Tibial artery (tissue), 4 donors: ENCODE results near the gene MYO1B.

Experiments
- DNase-seq, 2 donors: peaks; one replicate each; pipeline ENCODE4 v3.0.0-alpha.2; 2019
- H3K27ac ChIP-seq, 2 donors: fragments of 200-600 bp; sonication (generic) in 1 of 2; 1 replicate in 1 of 2; 2 replicates in 1 of 2; pipeline ENCODE4 v1.5.1; 2018 to 2019; ENCODE audit warnings: mild to moderate bottlenecking in 1 of 2
- H3K27me3 ChIP-seq, 2 donors: fragments of 200-600 bp; sonication (generic) in 1 of 2; one replicate each; pipeline versions ENCODE4 v1.5.1 to v1.6.0; 2016 to 2019
- H3K36me3 ChIP-seq, 3 donors: fragments of 200-600 bp; sonication (generic) in 2 of 3; one replicate each; pipeline ENCODE4 v1.5.1; 2016 to 2019; ENCODE audit warnings: mild to moderate bottlenecking in 2 of 3
- H3K4me1 ChIP-seq, 4 donors: fragments of 200-600 bp; sonication (generic) in 2 of 4; 1 replicate in 3 of 4; 2 replicates in 1 of 4; pipeline ENCODE4 v1.5.1; 2016 to 2019
- H3K4me3 ChIP-seq, 2 donors: fragments of 200-600 bp; sonication (generic) in 1 of 2; 1 replicate in 1 of 2; 2 replicates in 1 of 2; pipeline ENCODE4 v1.5.1; 2018 to 2019; ENCODE audit warnings: mild to moderate bottlenecking in 2 of 2
- H3K9me3 ChIP-seq, 3 donors: fragments of 200-600 bp; sonication (generic) in 1 of 3; one replicate each; pipeline ENCODE4 v1.5.1; 2016 to 2019
- intact Hi-C: fragments of 100-400 bp; cut with DNase I; formaldehyde crosslinking; loops from one replicate; pipeline ENCODE4 v1.15.0; 2023; ENCODE audit warnings: low total_unique reads
- TF ChIP-seq, protein P1 (sequence below), 2 experiments: fragments of 200-600 bp in 1 of 2; fragments of 450-650 bp in 1 of 2; IDR thresholded peaks; one replicate each; pipeline ENCODE4 v1.5.1; 2017 to 2019; ENCODE audit warnings: antibody characterized with exemption in 2 of 2, mild to moderate bottlenecking in 1 of 2, moderate library complexity in 1 of 2

The MYO1B gene

DNA sequence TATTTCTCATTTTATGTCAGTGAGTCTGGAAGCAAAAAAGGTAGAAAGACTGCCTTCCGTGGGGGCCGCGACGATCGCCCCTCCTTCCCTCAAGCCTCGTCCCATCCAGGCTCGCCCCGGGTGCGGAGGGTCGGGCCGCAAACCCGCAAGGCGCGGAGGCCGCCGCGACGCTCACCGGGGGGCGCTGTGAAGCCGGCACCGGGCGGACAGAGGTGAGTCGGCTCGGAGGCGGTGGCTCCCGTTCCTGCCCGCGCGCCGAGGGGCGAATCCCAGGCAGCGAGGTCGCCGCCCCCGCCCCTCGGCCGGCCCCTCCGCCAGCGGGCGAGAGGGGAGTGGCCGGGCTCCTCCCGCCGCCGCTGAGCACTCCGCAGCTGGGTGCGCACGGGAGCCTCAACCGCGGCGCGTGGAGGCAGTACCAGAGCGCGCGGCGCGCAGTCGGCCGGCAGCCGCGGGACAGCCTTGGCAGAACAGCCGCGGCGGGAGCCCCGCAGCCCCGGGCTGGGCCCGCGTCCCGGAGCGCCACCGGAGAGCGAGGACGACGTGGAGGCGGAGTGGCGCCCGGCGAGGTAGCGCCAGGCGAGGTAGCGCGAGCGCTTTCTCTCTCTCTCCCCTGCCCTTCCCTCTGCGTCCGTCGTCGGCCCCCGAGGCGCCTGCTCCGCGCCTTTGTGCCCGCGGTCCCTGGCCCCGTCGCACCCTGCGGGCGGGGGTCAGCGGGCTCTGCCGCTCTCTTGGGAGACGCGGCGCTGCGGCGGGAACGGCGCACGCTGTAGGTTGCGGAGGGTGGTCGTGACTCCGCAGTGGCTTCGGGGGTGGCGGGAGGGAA lies at the start of gene MYO1B:
MYO1B (plus strand) TSS at position 359 of the 823 bp plus-strand sequence. CDS start 31,492 bp downstream, outside the sequence.
- peak within 1 kb of the TSS; percentile 80 to 87 for H3K4me3 ChIP-seq
- H3K36me3 ChIP-seq, result no peaks in the 10 kb centered on the region
- H3K27ac ChIP-seq, result peak within 1 kb of the TSS; percentile 80 to 84
- peaks cover 0 to 40% (median 26%) of the 10 kb centered on the region in 4 donors for H3K4me1 ChIP-seq
- intact Hi-C loops, result no loop called here
- DNase-seq, result peak; percentile 50 to 84
- TF ChIP-seq, protein P1, sequence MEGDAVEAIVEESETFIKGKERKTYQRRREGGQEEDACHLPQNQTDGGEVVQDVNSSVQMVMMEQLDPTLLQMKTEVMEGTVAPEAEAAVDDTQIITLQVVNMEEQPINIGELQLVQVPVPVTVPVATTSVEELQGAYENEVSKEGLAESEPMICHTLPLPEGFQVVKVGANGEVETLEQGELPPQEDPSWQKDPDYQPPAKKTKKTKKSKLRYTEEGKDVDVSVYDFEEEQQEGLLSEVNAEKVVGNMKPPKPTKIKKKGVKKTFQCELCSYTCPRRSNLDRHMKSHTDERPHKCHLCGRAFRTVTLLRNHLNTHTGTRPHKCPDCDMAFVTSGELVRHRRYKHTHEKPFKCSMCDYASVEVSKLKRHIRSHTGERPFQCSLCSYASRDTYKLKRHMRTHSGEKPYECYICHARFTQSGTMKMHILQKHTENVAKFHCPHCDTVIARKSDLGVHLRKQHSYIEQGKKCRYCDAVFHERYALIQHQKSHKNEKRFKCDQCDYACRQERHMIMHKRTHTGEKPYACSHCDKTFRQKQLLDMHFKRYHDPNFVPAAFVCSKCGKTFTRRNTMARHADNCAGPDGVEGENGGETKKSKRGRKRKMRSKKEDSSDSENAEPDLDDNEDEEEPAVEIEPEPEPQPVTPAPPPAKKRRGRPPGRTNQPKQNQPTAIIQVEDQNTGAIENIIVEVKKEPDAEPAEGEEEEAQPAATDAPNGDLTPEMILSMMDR (IDR thresholded peaks at IDR 0.05), result peak; percentile 46 to 59
- no peaks in the 10 kb centered on the region for H3K27me3 ChIP-seq
- H3K9me3 ChIP-seq, result no peaks in the 10 kb centered on the region

DNA sequence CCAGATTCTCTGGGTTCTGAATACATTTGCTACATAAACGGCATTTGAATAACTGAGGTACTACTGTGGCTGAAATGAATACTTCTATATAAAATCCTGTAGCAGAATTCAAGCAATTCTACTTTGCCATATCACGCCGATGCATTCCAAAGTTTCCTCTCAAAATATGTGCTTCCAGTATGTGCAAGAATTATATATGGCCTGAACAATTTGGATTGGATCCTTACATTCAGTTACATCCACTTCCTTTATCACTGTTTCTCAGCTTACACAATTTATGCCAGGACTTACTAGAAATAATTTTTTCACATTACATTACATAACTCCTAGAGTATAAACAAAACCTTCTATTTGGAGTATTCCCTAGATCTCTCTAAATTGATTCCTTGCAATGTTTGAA lies 48.1 kb upstream of the MYO1B start:
- no peaks in the 10 kb centered on the region for H3K36me3 ChIP-seq
- intact Hi-C loops, result no loop called here
- no peaks in the 10 kb centered on the region for H3K27me3 ChIP-seq
- no peaks in the 10 kb centered on the region for H3K9me3 ChIP-seq
- TF ChIP-seq, protein P1 (IDR thresholded peaks at IDR 0.05), result no peak
- H3K4me3 ChIP-seq, result no peak overlapping the region
- no peak for DNase-seq
- H3K4me1 ChIP-seq, result no peaks in the 10 kb centered on the region
- no peak overlapping the region for H3K27ac ChIP-seq

GRCh38 chr2:191198271-191198670 lies 46.9 kb upstream of the MYO1B start:
- Histone ChIP-seq H3K9me3 (no peaks in the 10 kb centered on the region), H3K4me3 (no peak overlapping the region), H3K36me3 (no peaks in the 10 kb centered on the region), H3K27me3 (no peaks in the 10 kb centered on the region), H3K4me1 (no peaks in the 10 kb centered on the region), H3K27ac (no peak overlapping the region)
- intact Hi-C loops, result no loop called here
- no peak for DNase-seq
- TF ChIP-seq, protein P1 (IDR thresholded peaks at IDR 0.05), result no peak

GRCh38 chr2:191199929-191200512 lies 45.2 kb upstream of the MYO1B start:
- no peak overlapping the region for H3K4me3 ChIP-seq
- no peaks in the 10 kb centered on the region for H3K4me1 ChIP-seq
- no peaks in the 10 kb centered on the region for H3K9me3 ChIP-seq
- no peaks in the 10 kb centered on the region for H3K27me3 ChIP-seq
- no peaks in the 10 kb centered on the region for H3K36me3 ChIP-seq
- intact Hi-C loops, result no loop called here
- no peak overlapping the region for H3K27ac ChIP-seq
- DNase-seq, result no peak
- TF ChIP-seq, protein P1 (IDR thresholded peaks at IDR 0.05), result no peak

- no peaks in the 10 kb centered on the region for H3K27me3 ChIP-seq
- H3K36me3 ChIP-seq, result no peaks in the 10 kb centered on the region
- DNase-seq, result no peak
- TF ChIP-seq, protein P1 (IDR thresholded peaks at IDR 0.05), result no peak
- intact Hi-C loops, result no loop called here
- no peak overlapping the region for H3K4me3 ChIP-seq
- H3K27ac ChIP-seq, result no peak overlapping the region
- H3K9me3 ChIP-seq, result no peaks in the 10 kb centered on the region
- no peaks in the 10 kb centered on the region for H3K4me1 ChIP-seq
Observed at GRCh38 chr2:191200910-191201309, 44.3 kb upstream of the MYO1B start.
